ENCODE results near the gene SLCO4C1.
"Not testable (repeated sequence)": the region's sequence is repeated elsewhere in the genome, so short reads cannot be mapped to it uniquely, and the experiment has no call there.

SLCO4C1 gene

GRCh38 chr5:102296178-102296817, at the start of gene SLCO4C1:
TSS of gene SLCO4C1 (minus strand) at chr5:102296284. CDS start at chr5:102296262, 22 bp downstream.
- TF ChIP-seq CTCF (IDR thresholded peaks at IDR 0.05; ENCODE audit: extremely low read depth, missing control alignments) = peak; percentile 72
- DNase-seq (ENCODE audit: low spot score) = peak; percentile 85

GRCh38 chr5:102341681-102342288, 45.7 kb upstream of the SLCO4C1 start:
- no peak for DNase-seq (ENCODE audit: low spot score)
- no peak for TF ChIP-seq CTCF (IDR thresholded peaks at IDR 0.05; ENCODE audit: extremely low read depth, missing control alignments)

GRCh38 chr5:102324714-102325113, 28.6 kb upstream of the SLCO4C1 start:
- DNase-seq (ENCODE audit: low spot score) = no peak
- TF ChIP-seq CTCF (IDR thresholded peaks at IDR 0.05; ENCODE audit: extremely low read depth, missing control alignments) = no peak

- not testable (repeated sequence) for DNase-seq (ENCODE audit: low spot score)
These were observed 22.7 kb upstream of the SLCO4C1 start for GRCh38 chr5:102318801-102319200.

GRCh38 chr5:102314328-102314727, 18.2 kb upstream of the SLCO4C1 start:
- no peak for TF ChIP-seq CTCF (IDR thresholded peaks at IDR 0.05; ENCODE audit: extremely low read depth, missing control alignments)
- no peak for DNase-seq (ENCODE audit: low spot score)

- DNase-seq (ENCODE audit: low spot score) = no peak
- no peak for TF ChIP-seq CTCF (IDR thresholded peaks at IDR 0.05; ENCODE audit: extremely low read depth, missing control alignments)
These were observed 17.8 kb upstream of the SLCO4C1 start for GRCh38 chr5:102313912-102314311.

GRCh38 chr5:102312586-102313370, 16.7 kb upstream of the SLCO4C1 start:
- no peak for TF ChIP-seq CTCF (IDR thresholded peaks at IDR 0.05; ENCODE audit: extremely low read depth, missing control alignments)
- DNase-seq (ENCODE audit: low spot score) = no peak

Data from GM20000 (cell line).